Hepatocyte (in vitro differentiated cells): ENCODE results near the gene ANAPC1.

ENCODE experiments used
- EZH2 ChIP-seq: fragments of 200-600 bp; sonication (generic); IDR thresholded peaks from 2 replicates; pipeline ENCODE4 v1.6.1; 2016; ENCODE audit warnings: antibody characterized with exemption, mild to moderate bottlenecking, borderline replicate concordance
- EZH2phosphoT487 ChIP-seq: fragments of 200-600 bp; sonication (generic); IDR thresholded peaks from one replicate; pipeline ENCODE4 v1.6.1; 2018; ENCODE audit warnings: antibody characterized with exemption, mild to moderate bottlenecking, low read depth, moderate library complexity; ENCODE audit not compliant: unreplicated experiment, severe bottlenecking
- TF ChIP-seq, protein P1 (sequence below): fragments of 200-600 bp; sonication (generic); IDR thresholded peaks from 2 replicates; pipeline ENCODE4 v1.5.1; 2016; ENCODE audit warnings: antibody characterized with exemption, mild to moderate bottlenecking; ENCODE audit not compliant: poor library complexity

- TF ChIP-seq, protein P1, sequence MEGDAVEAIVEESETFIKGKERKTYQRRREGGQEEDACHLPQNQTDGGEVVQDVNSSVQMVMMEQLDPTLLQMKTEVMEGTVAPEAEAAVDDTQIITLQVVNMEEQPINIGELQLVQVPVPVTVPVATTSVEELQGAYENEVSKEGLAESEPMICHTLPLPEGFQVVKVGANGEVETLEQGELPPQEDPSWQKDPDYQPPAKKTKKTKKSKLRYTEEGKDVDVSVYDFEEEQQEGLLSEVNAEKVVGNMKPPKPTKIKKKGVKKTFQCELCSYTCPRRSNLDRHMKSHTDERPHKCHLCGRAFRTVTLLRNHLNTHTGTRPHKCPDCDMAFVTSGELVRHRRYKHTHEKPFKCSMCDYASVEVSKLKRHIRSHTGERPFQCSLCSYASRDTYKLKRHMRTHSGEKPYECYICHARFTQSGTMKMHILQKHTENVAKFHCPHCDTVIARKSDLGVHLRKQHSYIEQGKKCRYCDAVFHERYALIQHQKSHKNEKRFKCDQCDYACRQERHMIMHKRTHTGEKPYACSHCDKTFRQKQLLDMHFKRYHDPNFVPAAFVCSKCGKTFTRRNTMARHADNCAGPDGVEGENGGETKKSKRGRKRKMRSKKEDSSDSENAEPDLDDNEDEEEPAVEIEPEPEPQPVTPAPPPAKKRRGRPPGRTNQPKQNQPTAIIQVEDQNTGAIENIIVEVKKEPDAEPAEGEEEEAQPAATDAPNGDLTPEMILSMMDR = no peak
- TF ChIP-seq EZH2 (no peak), EZH2phosphoT487 (no peak)
Observed at GRCh38 chr2:111903516-111903915, 19.5 kb upstream of the ANAPC1 start.
